GM21786 (cell line): Measurements from ENCODE around the gene SLC6A19.

Experiments used
- ATAC-seq: cut with Tn5 transposase; IDR thresholded peaks from one replicate; pipeline ENCODE4 v1.9.1; 2021; ENCODE audit not compliant: unreplicated experiment

SLC6A19 gene

GRCh38 chr5:1241509-1242080 lies 40.2 kb downstream of the SLC6A19 start:
- ATAC-seq = no peak

- ATAC-seq = no peak
Measured at GRCh38 chr5:1242733-1243486, 41.5 kb downstream of the SLC6A19 start.

- ATAC-seq = no peak
Measured at GRCh38 chr5:1243487-1244130, 42.2 kb downstream of the SLC6A19 start.

GRCh38 chr5:1244255-1244654 lies 42.9 kb downstream of the SLC6A19 start:
- ATAC-seq = no peak

- no peak for ATAC-seq
Measured at GRCh38 chr5:1244976-1245375, 43.6 kb downstream of the SLC6A19 start.

GRCh38 chr5:1245905-1246576 lies 44.6 kb downstream of the SLC6A19 start:
- no peak for ATAC-seq

GRCh38 chr5:1246711-1247431 lies 45.5 kb downstream of the SLC6A19 start:
- ATAC-seq = no peak

- ATAC-seq = no peak
Measured at GRCh38 chr5:1247811-1248210, 46.4 kb downstream of the SLC6A19 start.

GRCh38 chr5:1249366-1250280 lies 48.2 kb downstream of the SLC6A19 start:
- ATAC-seq = no peak

- ATAC-seq = no peak
Measured at GRCh38 chr5:1251678-1252580, 50.5 kb downstream of the SLC6A19 start.

- no peak for ATAC-seq
Measured at GRCh38 chr5:1252681-1253080, 51.3 kb downstream of the SLC6A19 start.

- ATAC-seq = no peak
Measured at GRCh38 chr5:1253456-1254105, 52.2 kb downstream of the SLC6A19 start.

GRCh38 chr5:1254196-1254595 lies 52.8 kb downstream of the SLC6A19 start:
- ATAC-seq = no peak

GRCh38 chr5:1255081-1255561 lies 53.7 kb downstream of the SLC6A19 start:
- no peak for ATAC-seq

GRCh38 chr5:1256776-1257175 lies 55.4 kb downstream of the SLC6A19 start:
- no peak for ATAC-seq

- no peak for ATAC-seq
Measured at GRCh38 chr5:1257363-1257762, 56.0 kb downstream of the SLC6A19 start.

GRCh38 chr5:1257841-1258240 lies 56.4 kb downstream of the SLC6A19 start:
- no peak for ATAC-seq

GRCh38 chr5:1259806-1260480 lies 58.5 kb downstream of the SLC6A19 start:
- no peak for ATAC-seq
